H9 (cell line): ENCODE results near the gene LILRA6. TPM values are rescaled to one million over a fixed set of nuclear protein-coding genes. Genes with fewer than 3 reads are reported as not detected.

Experiments used
- DNase-seq: peaks from one replicate; pipeline ENCODE4 v3.0.0-alpha.2; 2017
- H2AFZ ChIP-seq: one replicate; pipeline ENCODE4 v1.6.1; 2013; ENCODE audit warnings: mild to moderate bottlenecking, low read length, control low read depth, moderate library complexity
- H2AK5ac ChIP-seq: 2 replicates; pipeline ENCODE4 v1.6.1; 2013; ENCODE audit warnings: low read length, control low read depth, mixed read lengths; ENCODE audit not compliant: insufficient read length
- H2BK120ac ChIP-seq: one replicate; pipeline ENCODE4 v1.6.1; 2013; ENCODE audit warnings: low read depth, mild to moderate bottlenecking, low read length, control low read depth, inconsistent platforms; ENCODE audit not compliant: poor library complexity, severe bottlenecking
- H2BK12ac ChIP-seq: 2 replicates; pipeline ENCODE4 v1.6.1; 2013; ENCODE audit warnings: low read length, control low read depth, mixed read lengths, low read depth; ENCODE audit not compliant: insufficient read length
- H2BK15ac ChIP-seq: 2 replicates; pipeline ENCODE4 v1.6.1; 2013; ENCODE audit warnings: low read depth, low read length, control low read depth
- H2BK20ac ChIP-seq: one replicate; pipeline ENCODE4 v1.6.1; 2013; ENCODE audit warnings: low read depth, mild to moderate bottlenecking, low read length, control low read depth, inconsistent platforms; ENCODE audit not compliant: poor library complexity, severe bottlenecking
- H2BK5ac ChIP-seq: 2 replicates; pipeline ENCODE4 v1.6.1; 2013; ENCODE audit warnings: low read length, control low read depth, mixed read lengths; ENCODE audit not compliant: insufficient read length
- H3K14ac ChIP-seq: 2 replicates; pipeline ENCODE4 v1.6.1; 2013; ENCODE audit warnings: low read length, control low read depth; ENCODE audit not compliant: insufficient read depth
- H3K18ac ChIP-seq: 2 replicates; pipeline ENCODE4 v1.6.1; 2013; ENCODE audit warnings: low read depth, mild to moderate bottlenecking, mixed read lengths, low read length, control low read depth; ENCODE audit not compliant: insufficient read length
- H3K23ac ChIP-seq: 2 replicates; pipeline ENCODE4 v1.6.1; 2013; ENCODE audit warnings: low read length, control low read depth, mixed read lengths, low read depth; ENCODE audit not compliant: insufficient read length
- H3K23me2 ChIP-seq: 2 replicates; pipeline ENCODE4 v1.6.1; 2013; ENCODE audit warnings: low read depth, mild to moderate bottlenecking, mixed read lengths, low read length, control low read depth; ENCODE audit not compliant: insufficient read length, poor library complexity, severe bottlenecking
- H3K27ac ChIP-seq: 2 replicates; pipeline ENCODE4 v1.5.1; 2013; ENCODE audit warnings: low read length, control low read depth, mixed read lengths, low read depth; ENCODE audit not compliant: insufficient read length
- H3K27me3 ChIP-seq: 2 replicates; pipeline ENCODE4 v1.6.1; 2013; ENCODE audit warnings: low read length, control low read depth, inconsistent platforms; ENCODE audit not compliant: insufficient read depth
- H3K4ac ChIP-seq: 2 replicates; pipeline ENCODE4 v1.6.1; 2013; ENCODE audit warnings: low read depth, mild to moderate bottlenecking, control low read depth, inconsistent platforms, low read length, moderate library complexity
- H3K4me1 ChIP-seq: 2 replicates; pipeline ENCODE4 v1.6.1; 2013; ENCODE audit warnings: low read length, control low read depth, inconsistent platforms; ENCODE audit not compliant: insufficient read depth
- H3K4me2 ChIP-seq: 2 replicates; pipeline ENCODE4 v1.6.1; 2013; ENCODE audit warnings: low read length, control low read depth, mixed read lengths; ENCODE audit not compliant: insufficient read length, insufficient read depth
- H3K56ac ChIP-seq: 2 replicates; pipeline ENCODE4 v1.6.1; 2013; ENCODE audit warnings: low read depth, mild to moderate bottlenecking, mixed read lengths, low read length, control low read depth; ENCODE audit not compliant: insufficient read length
- H3K79me1 ChIP-seq: 2 replicates; pipeline ENCODE4 v1.6.1; 2013; ENCODE audit warnings: low read depth, mild to moderate bottlenecking, moderate library complexity, low read length, control low read depth, inconsistent platforms; ENCODE audit not compliant: insufficient read depth, poor library complexity, severe bottlenecking
- H3K79me2 ChIP-seq: 2 replicates; pipeline ENCODE4 v1.6.1; 2013; ENCODE audit warnings: low read length, control low read depth, inconsistent platforms; ENCODE audit not compliant: insufficient read depth
- H3K9ac ChIP-seq: 2 replicates; pipeline ENCODE4 v1.6.1; 2013; ENCODE audit warnings: low read length, control low read depth, mixed read lengths; ENCODE audit not compliant: insufficient read length; ENCODE audit errors: extremely low read depth
- H3K9me3 ChIP-seq: one replicate; pipeline ENCODE4 v1.6.1; 2013; ENCODE audit warnings: low read depth, low read length, inconsistent platforms; ENCODE audit not compliant: control insufficient read depth
- H3T11ph ChIP-seq: one replicate; pipeline ENCODE4 v1.6.1; 2013; ENCODE audit warnings: mild to moderate bottlenecking, low read length, control low read depth, inconsistent platforms
- H4K20me1 ChIP-seq: one replicate; pipeline ENCODE4 v1.6.1; 2013; ENCODE audit not compliant: control insufficient read depth, insufficient read length, insufficient read depth
- H4K5ac ChIP-seq: 2 replicates; pipeline ENCODE4 v1.6.1; 2013; ENCODE audit warnings: low read depth, mild to moderate bottlenecking, mixed read lengths, low read length, control low read depth; ENCODE audit not compliant: insufficient read length
- H4K8ac ChIP-seq: replicated peaks from 2 replicates; pipeline ENCODE4 v1.6.1; 2013; ENCODE audit warnings: low read length, control low read depth, mixed read lengths, low read depth; ENCODE audit not compliant: insufficient read length
- H4K91ac ChIP-seq: 2 replicates; pipeline ENCODE4 v1.6.1; 2013; ENCODE audit warnings: low read depth, mild to moderate bottlenecking, moderate library complexity, mixed read lengths, low read length, control low read depth; ENCODE audit not compliant: insufficient read length
- H3K27ac Mint-ChIP-seq, 3 experiments: 2 replicates in 2 of 3; 3 replicates in 1 of 3; pipeline ENCODE4 v1.8.0; 2020 to 2021; ENCODE audit warnings: mixed read lengths in 3 of 3, mild to moderate bottlenecking in 1 of 3, moderate library complexity in 1 of 3
- H3K27me3 Mint-ChIP-seq: 2 replicates; pipeline ENCODE4 v1.8.0; 2021; ENCODE audit warnings: low read depth, mild to moderate bottlenecking, moderate library complexity, mixed read lengths
- H3K36me3 Mint-ChIP-seq, 3 experiments: 2 replicates in 2 of 3; 3 replicates in 1 of 3; pipeline ENCODE4 v1.8.0; 2020 to 2021; ENCODE audit warnings: low read depth in 3 of 3, mixed read lengths in 3 of 3; ENCODE audit not compliant: insufficient read depth in 1 of 3
- H3K4me1 Mint-ChIP-seq, 2 experiments: 2 replicates each; pipeline ENCODE4 v1.8.0; 2020; ENCODE audit warnings: mixed read lengths in 2 of 2
- H3K4me3 Mint-ChIP-seq, 2 experiments: 2 replicates in 1 of 2; 3 replicates in 1 of 2; pipeline ENCODE4 v1.8.0; 2020 to 2021; ENCODE audit warnings: mild to moderate bottlenecking in 2 of 2, mixed read lengths in 2 of 2, moderate library complexity in 1 of 2
- H3K9me3 Mint-ChIP-seq, 2 experiments: 2 replicates in 1 of 2; 3 replicates in 1 of 2; pipeline ENCODE4 v1.8.0; 2020; ENCODE audit warnings: mild to moderate bottlenecking in 2 of 2, mixed read lengths in 2 of 2, moderate library complexity in 1 of 2
- WGBS: extraction: QIAGEN DNeasy Blood & Tissue Kit; methylation state at CpG from one replicate; pipeline ENCODE4 v1.1.7; 2013; ENCODE audit warnings: missing lambda C conversion rate, low lambda C conversion rate, mixed read lengths; ENCODE audit not compliant: insufficient read length; ENCODE audit errors: extremely low coverage; 5-methylcytosine and 5-hydroxymethylcytosine counted together
- total RNA-seq: library from RNA; stranded (reverse); gene quantifications from 2 replicates; pipeline ENCODE4 v1.2.1, GENCODE V29; 2021
- TF ChIP-seq, protein P1 (sequence below): fragments of 200-600 bp; sonication (generic); conservative IDR thresholded peaks from 3 replicates; pipeline ENCODE4 v1.8.0; 2021; ENCODE audit warnings: antibody characterized with exemption, mild to moderate bottlenecking

The LILRA6 gene
- total RNA-seq, 1 experiment from 2014 or later = not detected

- H3K9ac ChIP-seq = peak within 1 kb of the TSS; percentile 82
- no peak within 1 kb of the TSS for H3K56ac ChIP-seq
- H4K8ac ChIP-seq = no peak within 1 kb of the TSS
- H4K20me1 ChIP-seq = peaks cover 3% of the 10 kb centered on the region
- no peak within 1 kb of the TSS; the same call in 1 of the 2 replicates for H2BK15ac ChIP-seq
- H3K18ac ChIP-seq = peak within 1 kb of the TSS; percentile 94
- no peak within 1 kb of the TSS for H2BK20ac ChIP-seq
- H3K27ac ChIP-seq = peak within 1 kb of the TSS; percentile 80
- no peak within 1 kb of the TSS for H3K23ac ChIP-seq
- H4K91ac ChIP-seq = no peak within 1 kb of the TSS
- Mint-ChIP-seq H3K4me1 (peaks cover 13 to 29% of the 10 kb centered on the region in 2 experiments), H3K27ac (peak within 1 kb of the TSS; percentile 100), H3K27me3 (no peaks in the 10 kb centered on the region), H3K36me3 (peaks cover 28 to 55% (median 55%) of the 10 kb centered on the region in 3 experiments), H3K4me3 (peak within 1 kb of the TSS; percentile 87 to 93), H3K9me3 (no peaks in the 10 kb centered on the region)
- H4K5ac ChIP-seq = peak within 1 kb of the TSS; percentile 36
- H3K79me2 ChIP-seq = no peaks in the 10 kb centered on the region
- peaks cover 11% of the 10 kb centered on the region for H3K23me2 ChIP-seq
- H2AK5ac ChIP-seq = no peak within 1 kb of the TSS
- H2BK5ac ChIP-seq = peak within 1 kb of the TSS; percentile 42
- peak; percentile 84 for DNase-seq
- H3K14ac ChIP-seq = peak within 1 kb of the TSS; percentile 94
- no peaks in the 10 kb centered on the region for H3K9me3 ChIP-seq
- no peak within 1 kb of the TSS for H2AFZ ChIP-seq
- H3K4me1 ChIP-seq = peaks cover 3% of the 10 kb centered on the region; the same call in 1 of the 2 replicates
- no peak within 1 kb of the TSS for H3T11ph ChIP-seq
- no peak within 1 kb of the TSS; the same call in 1 of the 2 replicates for H3K4ac ChIP-seq
- H2BK12ac ChIP-seq = peak within 1 kb of the TSS; percentile 6
- TF ChIP-seq, protein P1, sequence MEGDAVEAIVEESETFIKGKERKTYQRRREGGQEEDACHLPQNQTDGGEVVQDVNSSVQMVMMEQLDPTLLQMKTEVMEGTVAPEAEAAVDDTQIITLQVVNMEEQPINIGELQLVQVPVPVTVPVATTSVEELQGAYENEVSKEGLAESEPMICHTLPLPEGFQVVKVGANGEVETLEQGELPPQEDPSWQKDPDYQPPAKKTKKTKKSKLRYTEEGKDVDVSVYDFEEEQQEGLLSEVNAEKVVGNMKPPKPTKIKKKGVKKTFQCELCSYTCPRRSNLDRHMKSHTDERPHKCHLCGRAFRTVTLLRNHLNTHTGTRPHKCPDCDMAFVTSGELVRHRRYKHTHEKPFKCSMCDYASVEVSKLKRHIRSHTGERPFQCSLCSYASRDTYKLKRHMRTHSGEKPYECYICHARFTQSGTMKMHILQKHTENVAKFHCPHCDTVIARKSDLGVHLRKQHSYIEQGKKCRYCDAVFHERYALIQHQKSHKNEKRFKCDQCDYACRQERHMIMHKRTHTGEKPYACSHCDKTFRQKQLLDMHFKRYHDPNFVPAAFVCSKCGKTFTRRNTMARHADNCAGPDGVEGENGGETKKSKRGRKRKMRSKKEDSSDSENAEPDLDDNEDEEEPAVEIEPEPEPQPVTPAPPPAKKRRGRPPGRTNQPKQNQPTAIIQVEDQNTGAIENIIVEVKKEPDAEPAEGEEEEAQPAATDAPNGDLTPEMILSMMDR = no peak
- no peaks in the 10 kb centered on the region for H3K79me1 ChIP-seq
- H3K27me3 ChIP-seq = no peaks in the 10 kb centered on the region
- WGBS = no CpG with 5 or more reads among the region's 77 CpGs
- H3K4me2 ChIP-seq = peak within 1 kb of the TSS; percentile 89
- no peak within 1 kb of the TSS for H2BK120ac ChIP-seq
These were observed 51.4 kb downstream of the LILRA6 start, which contains the start of gene TSEN34 for GRCh38 chr19:54191011-54191810. TSS of gene TSEN34 (plus strand) at chr19:54191308. CDS start at chr19:54191365, 57 bp downstream.
